Measurements from ENCODE around the gene TOX3.

DNA sequence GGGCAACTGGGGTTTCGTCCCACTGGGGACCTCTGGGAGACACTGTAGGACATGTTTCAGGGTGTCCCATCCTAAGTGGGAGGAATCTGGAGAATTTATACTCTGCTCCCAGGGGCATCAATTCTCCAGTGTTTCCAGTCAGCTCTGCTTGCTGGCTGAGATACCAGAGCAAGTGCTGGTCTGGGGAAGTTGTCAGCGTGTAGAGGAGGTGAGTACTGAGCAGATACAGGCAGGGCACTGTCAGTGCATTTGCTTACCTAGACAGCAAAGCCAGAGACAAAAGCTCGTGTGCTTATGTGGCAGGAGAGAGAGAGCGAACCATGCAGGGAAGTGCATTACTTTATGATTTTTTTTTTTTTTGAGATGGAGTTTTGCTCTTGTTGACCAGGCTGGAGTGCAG lies 20.2 kb upstream of the TOX3 start:
- TF ChIP-seq CEBPB (IDR thresholded peaks at IDR 0.05; ENCODE audit: low read depth, low read length): no peak
- TF ChIP-seq, protein P1, sequence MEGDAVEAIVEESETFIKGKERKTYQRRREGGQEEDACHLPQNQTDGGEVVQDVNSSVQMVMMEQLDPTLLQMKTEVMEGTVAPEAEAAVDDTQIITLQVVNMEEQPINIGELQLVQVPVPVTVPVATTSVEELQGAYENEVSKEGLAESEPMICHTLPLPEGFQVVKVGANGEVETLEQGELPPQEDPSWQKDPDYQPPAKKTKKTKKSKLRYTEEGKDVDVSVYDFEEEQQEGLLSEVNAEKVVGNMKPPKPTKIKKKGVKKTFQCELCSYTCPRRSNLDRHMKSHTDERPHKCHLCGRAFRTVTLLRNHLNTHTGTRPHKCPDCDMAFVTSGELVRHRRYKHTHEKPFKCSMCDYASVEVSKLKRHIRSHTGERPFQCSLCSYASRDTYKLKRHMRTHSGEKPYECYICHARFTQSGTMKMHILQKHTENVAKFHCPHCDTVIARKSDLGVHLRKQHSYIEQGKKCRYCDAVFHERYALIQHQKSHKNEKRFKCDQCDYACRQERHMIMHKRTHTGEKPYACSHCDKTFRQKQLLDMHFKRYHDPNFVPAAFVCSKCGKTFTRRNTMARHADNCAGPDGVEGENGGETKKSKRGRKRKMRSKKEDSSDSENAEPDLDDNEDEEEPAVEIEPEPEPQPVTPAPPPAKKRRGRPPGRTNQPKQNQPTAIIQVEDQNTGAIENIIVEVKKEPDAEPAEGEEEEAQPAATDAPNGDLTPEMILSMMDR (IDR thresholded peaks at IDR 0.05; ENCODE audit: control extremely low read depth in 1 of 3, insufficient read depth in 1 of 3, low read depth in 1 of 3, low read length in 3 of 3): no peak
- no peak for TF ChIP-seq JUN (IDR thresholded peaks at IDR 0.05; ENCODE audit: low read depth, low read length)
- TF ChIP-seq MAFK (IDR thresholded peaks at IDR 0.05; ENCODE audit: low read depth, low read length): no peak
- no peak for TF ChIP-seq EZH2 (IDR thresholded peaks at IDR 0.05; ENCODE audit: low read depth, low read length, severe bottlenecking)
- TF ChIP-seq CREB1 (IDR thresholded peaks at IDR 0.05): no peak
- no peak for TF ChIP-seq RXRA (IDR thresholded peaks at IDR 0.05; ENCODE audit: insufficient read depth, low read depth, low read length)
- TF ChIP-seq, protein P2, sequence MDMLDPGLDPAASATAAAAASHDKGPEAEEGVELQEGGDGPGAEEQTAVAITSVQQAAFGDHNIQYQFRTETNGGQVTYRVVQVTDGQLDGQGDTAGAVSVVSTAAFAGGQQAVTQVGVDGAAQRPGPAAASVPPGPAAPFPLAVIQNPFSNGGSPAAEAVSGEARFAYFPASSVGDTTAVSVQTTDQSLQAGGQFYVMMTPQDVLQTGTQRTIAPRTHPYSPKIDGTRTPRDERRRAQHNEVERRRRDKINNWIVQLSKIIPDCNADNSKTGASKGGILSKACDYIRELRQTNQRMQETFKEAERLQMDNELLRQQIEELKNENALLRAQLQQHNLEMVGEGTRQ (IDR thresholded peaks at IDR 0.05; ENCODE audit: low read length): no peak

All from H1 (cell line).